NCI-H2171 (cell line): Measurements from ENCODE around the gene LRP5.

Experiments
- DNase-seq: peaks from one replicate; lab custom pipeline; 2025; lab: John Stamatoyannopoulos, UW

LRP5 gene

DNA sequence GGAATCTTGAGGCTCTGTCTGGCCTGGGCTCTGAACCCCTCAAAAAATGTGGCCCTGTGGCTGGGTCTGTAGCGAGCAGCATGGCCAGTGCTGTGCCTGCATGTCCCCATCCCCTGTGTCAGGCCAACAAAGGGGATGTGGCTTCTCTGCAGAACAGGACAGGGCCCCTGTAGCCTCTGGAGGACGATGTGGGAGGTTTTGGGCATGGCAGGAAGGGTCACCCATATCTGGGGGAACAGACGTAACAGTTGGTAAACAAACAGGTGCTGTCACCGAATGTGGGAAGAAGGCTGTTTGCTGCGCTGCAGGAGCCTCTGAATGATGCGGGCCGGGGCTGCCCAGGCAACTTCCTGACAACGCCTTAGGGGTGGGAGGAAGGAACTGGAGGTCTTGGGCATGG is 35.0 kb downstream of the LRP5 start:
- DNase-seq: no peak

DNA sequence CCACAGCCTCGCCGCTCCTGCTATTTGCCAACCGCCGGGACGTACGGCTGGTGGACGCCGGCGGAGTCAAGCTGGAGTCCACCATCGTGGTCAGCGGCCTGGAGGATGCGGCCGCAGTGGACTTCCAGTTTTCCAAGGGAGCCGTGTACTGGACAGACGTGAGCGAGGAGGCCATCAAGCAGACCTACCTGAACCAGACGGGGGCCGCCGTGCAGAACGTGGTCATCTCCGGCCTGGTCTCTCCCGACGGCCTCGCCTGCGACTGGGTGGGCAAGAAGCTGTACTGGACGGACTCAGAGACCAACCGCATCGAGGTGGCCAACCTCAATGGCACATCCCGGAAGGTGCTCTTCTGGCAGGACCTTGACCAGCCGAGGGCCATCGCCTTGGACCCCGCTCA is 35.5 kb downstream of the LRP5 start:
- DNase-seq: no peak

DNA sequence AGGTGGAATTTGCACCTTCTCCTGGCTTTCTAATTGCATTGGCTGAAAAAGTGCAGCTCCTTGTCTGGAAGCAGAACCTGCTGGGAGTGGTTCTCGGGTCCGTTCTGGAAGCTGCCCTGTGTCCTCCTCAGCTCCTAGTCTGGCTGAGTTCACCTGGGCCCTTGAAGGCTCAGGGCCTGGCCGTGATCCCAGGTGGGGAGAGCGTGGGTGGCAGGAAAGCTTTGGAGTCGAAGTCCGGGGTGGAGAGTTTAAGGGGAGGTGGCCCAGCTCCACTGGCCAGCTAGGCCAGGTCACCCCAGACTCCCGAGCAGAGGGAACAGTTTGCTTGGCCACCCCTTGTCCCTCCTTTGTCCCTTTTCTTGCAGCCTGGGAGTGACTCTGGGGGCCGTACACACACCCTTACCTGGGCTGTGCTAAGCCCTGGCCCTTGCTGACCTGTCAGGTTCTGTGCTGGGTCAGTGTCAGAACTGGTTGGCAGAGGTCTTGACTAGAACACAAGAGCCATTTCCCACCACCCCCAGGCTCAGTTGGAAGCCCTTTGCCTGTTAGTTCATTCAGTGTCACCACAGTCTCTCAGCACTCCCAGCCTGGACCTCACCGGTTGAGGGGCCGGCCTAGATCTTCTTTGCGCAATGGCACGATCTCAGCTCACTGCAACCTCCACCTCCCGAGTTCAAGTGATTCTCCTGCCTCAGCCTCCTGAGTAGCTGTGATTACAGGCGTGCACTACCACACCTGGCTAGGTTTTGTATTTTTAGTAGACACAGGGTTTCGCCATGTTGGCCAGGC is 37.3 kb downstream of the LRP5 start:
- DNase-seq: no peak

DNA sequence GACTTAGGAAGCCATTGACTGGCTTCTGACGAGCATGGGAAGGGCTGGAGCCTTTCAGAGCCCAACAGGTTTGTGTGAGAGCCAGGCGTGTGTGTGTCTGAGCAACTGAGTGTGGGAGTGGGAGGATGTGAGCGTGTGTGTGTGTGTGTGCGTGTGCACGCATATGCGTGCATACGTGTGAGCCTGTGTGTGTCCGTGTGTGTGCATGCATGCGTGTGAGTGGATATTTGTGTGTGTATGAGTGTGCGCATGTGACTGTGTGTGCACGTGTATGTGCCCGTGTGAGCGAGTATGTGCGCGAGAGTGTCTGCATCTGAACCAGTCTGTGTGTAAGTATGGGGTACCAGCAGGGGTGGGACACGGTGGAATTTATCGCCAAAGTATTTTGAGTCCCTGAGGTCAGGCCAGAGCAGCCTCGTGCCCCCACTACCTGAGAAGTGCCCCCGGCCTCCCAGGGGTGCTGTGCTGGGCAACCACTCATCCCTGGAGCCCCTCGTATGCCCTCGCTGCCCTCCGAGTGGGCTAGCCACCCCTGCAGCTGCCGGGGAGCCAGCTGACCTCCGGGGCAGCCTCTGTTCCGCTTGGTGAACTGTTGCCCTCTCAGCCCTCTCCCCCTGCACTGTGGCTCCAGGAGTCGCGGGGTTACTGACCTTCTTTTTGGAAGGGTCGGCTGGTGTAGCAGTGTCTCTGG is 38.5 kb downstream of the LRP5 start:
- DNase-seq: no peak

DNA sequence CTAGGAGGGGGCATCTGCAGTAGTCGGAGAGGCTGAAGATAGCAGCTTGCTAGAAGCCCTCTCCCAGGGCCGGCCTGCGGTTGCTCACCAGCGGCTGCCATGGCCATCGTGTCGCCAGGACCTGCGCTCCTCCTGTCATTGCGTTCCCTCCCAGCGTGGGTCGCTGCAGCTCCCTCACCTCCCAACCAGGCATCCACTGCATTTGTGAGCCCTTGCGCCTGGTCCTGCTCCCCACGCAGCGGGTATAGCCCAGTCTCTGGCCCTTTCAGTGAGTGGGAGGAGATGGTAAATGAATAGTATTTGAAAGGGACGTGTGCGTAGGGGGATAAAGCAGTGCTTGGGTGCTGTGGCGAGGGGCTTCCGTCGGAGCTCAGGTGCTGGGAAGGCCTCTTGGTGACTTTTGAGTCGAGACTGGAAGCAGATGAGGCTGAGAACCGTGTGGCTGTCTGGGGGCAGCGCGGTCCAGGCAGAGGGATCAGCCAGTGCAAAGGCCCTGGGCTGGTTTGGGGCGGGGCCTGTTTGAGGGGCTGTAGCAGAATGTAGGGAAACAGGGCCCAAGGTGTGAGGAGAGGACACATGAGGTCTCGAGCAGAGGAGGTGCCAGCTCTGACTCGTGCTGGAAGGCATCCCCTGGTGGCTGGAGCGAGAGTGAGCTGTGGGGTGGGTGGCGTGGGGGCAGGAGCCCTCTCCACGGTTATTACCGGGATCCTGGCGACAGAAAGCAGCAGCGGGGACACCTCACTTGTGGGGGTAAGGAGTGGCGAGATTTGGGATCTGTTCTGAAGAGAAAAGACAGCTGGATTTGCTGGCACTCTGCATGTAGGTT is 39.3 kb downstream of the LRP5 start:
- no peak for DNase-seq

DNA sequence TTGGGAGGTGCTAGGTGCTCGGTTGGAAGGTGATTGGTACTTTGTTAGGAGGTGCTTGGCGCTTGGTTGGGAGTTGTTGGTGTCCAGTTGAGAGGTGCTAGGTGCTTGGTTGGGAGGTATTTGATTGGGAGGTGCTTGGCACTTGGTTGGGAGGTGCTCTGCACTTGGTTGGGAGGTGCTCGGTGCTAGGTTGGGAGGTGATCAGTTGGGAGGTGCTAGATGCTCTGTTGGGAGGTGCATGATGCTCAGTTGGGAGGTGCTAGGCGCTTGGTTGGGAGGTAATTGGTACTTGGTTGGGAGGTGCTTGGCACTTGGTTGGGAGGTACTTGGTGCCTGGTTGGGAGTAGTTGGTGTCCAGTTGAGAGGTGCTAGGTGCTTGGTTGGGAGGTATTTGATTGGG is 40.2 kb downstream of the LRP5 start:
- DNase-seq: no peak

DNA sequence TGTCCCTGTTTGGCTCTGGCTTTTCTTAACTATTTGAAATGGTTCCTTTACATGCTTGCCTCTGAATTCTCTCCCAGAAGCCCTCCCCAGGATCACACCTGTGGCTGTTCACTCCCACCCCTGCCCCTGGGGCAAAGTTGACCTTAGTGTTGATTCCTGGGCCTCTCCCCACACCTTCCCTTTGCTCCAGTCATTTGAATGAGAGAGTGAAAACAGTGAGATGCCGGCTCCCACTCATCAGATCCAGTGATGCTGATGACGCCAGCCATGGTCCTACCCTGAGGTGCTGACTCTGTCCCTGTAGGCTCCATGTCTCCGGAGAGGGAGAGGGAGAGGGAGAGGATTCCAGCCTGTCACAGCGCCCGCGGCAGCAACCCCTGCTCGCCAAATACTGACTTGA is 40.7 kb downstream of the LRP5 start:
- no peak for DNase-seq

DNA sequence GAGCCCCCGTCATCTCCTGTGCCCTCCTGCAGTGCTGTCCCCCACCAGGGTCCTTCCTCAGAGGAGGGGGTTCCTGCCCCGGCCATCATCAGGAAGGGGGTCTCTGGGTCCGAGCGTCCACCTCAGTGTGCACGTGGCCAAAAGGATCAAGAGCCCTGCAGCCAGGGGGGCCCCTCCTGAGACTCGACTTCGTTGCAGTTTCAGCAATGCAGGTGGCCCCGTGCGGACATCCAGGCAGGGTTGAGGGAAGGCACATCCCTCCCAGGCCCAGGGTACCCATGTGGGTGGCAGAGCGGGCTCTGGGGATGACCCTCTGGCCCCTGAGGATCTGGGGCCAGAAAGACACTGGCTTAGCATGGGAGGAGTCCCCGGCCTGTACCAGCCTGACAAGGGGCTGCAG is 41.3 kb downstream of the LRP5 start:
- DNase-seq: no peak

DNA sequence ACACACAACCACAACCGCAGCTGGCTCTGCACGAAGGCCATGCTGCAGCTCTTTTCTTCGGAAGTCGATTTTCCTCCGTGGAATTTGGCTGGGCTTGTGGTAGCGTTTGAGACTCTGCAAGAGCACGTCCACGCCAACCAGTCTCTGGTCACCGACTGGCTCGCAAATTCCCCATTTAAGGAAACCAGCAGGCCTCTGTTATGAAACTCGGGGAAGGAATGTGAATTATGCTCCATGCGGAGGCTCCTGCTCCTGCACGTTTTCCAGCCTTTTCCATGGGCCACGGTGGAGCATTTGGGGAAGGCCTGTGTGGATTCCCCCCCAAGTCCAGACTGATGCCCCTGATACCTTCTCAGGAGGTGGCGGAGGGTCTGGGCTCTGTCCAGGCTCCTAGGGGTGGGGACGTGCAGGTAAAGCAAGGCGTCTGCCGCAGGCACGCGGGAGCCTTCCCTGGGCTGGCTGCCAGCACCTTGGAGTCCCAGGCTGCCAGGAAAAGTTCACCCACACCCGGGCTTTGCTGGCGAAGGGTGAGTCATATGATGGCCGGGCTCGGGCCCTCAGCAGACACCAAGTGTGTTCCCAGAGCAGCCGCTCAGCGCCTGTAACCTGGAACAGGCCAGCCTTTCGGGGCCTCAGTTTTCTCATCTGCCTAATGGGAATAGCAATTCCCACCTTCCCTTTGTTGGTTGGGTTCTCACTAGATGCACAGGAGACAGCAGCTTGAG is 41.9 kb downstream of the LRP5 start:
- no peak for DNase-seq

DNA sequence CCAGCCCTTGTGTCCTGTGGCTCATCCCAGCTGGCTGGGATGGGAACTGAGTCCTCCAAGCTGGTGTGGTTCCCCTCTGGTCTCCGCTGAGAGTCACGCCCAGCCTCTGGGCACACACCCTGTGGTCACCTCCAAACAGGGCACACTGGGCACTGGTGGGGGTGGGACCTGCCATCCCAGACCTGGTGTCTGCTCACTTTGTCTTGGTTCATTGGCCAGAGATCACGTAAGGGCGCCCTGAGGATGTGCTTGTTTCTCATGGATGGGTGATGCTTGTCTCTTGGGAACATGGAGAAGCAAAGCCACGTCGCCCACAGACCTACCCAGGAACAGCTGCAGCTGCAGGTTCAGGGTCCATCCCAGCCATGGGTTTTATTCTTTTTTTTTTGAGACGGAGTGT is 43.1 kb downstream of the LRP5 start:
- DNase-seq: no peak

DNA sequence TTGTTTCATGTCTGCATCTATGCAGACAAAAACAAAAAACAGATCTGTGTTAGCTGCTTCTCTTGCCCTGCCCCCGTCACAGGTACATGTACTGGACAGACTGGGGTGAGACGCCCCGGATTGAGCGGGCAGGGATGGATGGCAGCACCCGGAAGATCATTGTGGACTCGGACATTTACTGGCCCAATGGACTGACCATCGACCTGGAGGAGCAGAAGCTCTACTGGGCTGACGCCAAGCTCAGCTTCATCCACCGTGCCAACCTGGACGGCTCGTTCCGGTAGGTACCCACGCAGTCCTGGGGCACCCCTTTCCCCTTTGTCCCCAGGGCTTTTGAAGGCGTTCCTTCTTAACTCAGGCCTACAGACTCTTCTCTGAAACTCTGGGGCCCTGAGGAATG is 45.2 kb downstream of the LRP5 start:
- no peak for DNase-seq

DNA sequence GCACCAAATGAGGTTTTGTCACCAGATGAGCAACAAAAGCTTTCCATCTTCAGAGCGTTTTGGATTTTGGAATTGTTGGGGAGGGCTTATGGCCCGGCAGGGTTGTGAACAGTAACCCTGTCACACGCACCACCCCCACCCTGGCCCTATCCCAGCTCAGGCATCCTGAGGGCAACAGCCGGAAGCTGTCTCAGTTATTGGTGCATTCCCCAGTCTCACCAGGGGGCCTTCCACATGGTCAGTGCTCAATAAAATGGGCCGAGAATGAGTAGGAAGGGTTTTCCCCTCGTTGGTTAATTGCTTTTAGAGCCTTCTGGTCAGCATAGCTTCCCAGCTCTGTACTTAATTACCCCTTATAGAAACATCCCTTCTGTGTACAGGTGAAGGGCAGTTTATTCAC is 46.0 kb downstream of the LRP5 start:
- no peak for DNase-seq

DNA sequence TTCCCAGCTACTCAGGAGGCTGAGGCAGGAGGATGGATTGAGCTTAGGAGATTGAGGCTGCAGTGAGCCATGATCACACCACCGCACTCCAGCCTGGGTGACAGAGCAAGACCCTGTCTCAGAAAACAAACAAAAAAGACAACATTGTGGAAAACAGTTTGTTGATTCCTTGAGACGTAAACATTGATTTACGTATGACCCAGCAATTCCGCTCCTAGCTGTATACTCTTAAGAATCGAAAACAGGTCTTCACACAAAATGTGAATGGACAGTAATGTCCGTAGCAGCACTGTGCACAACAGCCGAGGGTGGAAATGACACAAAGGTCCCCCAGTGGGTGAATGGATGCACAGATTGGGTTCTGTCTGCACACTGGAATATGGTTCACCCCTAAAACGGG is 49.3 kb downstream of the LRP5 start:
- no peak for DNase-seq

DNA sequence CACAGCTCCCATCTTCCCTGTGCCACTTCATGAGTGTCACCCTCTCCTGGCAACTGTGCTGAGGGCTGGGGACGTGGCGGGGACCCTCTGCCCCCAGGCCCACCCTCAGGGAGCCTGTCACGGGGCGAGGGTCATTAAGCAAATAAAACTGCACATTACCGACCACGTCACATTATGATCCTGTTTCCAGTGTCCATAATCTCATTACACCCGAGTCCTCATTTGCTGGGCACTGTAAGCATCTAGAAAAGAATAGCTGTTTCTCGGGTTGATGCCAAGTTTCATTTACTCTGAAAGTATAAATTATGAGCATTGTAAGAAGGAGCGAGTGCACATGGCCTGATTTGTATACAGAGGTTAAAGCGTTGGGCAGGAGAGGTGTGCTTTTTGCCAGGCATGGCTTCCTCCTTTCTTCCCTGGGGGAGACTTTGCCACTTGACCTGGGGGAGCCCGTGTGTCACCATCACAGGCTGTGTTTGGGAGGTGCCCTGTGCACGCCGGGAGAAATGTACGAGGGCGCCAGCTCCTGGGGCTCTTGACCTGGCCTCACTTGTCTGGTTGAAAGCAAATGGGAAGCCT is 50.5 kb downstream of the LRP5 start:
- no peak for DNase-seq

DNA sequence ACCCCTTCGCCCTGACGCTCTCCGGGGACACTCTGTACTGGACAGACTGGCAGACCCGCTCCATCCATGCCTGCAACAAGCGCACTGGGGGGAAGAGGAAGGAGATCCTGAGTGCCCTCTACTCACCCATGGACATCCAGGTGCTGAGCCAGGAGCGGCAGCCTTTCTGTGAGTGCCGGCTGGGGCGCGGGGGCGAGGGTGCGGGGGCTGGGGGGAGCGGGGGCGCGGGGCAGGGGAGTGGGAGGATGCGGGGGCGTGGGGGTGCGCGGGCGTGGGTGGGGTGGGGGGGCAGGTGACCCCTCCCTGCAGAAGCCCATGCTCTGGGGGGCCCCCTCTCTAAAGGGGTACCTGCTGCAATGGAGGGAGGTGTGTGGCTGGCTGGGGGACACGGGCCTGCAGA is 51.4 kb downstream of the LRP5 start:
- no peak for DNase-seq

DNA sequence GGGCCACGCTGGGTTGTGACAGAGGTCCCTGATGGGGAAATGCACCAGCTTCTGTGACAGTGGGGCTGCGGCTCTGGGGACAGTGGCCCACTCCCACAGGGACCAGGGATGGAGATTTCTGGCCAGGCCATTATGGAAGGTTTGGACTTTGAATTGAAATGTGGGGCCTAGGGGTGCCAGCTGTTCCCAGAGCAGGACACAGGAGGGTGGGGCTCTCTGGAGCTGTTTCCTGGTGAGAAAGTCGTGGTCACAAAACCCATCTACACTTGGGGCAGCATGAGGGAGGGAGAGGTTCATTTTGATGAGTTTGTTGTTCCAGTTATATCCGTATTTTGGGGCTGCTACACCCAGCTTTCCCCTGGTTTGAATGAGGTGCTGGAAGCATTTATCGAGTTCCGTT is 52.2 kb downstream of the LRP5 start:
- no peak for DNase-seq

DNA sequence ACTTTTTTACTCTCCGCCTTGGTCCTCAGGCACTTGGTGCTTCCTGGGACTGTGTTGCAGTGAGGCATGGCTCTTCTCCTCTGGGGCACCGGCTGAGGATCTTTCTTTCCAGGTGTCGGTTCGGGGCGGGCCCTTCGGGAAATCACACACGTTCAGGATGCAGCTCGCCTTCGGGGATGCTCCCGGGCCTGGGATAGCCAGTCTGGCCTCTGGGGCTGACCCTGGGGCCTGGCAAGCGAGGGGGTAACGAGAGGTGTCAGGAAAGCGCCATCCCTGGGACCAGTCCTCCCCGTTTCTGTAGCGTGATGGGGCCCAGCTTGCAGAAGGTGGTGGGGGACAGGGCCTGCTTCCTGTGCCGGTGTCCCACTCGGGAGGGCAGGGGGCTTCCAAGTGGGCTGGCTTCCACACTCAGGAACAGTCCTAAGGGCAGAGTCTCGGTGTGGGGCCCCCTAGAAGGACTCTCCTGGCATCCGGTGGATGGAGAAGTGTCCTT is 53.6 kb downstream of the LRP5 start:
- DNase-seq: no peak

DNA sequence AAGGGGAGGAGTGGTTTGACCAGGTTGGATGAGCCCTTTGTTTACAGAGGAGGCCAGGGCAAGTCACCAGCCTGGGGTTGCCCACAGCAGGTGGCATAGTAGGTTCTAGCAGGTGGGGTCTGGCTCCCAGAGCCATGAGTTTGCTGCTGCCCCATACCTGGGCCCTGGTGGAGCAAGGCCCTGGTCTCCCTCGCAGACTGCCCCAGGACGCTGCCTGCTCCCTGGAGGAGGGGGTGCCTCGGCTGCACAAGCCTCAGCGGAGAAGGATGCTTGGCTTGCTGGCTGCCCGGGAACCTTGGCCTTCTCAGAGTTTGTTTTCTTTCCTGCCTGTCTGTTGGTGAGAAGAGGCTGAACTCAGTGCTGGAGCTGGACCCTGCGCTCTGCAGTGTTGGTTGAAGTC is 54.9 kb downstream of the LRP5 start:
- no peak for DNase-seq

DNA sequence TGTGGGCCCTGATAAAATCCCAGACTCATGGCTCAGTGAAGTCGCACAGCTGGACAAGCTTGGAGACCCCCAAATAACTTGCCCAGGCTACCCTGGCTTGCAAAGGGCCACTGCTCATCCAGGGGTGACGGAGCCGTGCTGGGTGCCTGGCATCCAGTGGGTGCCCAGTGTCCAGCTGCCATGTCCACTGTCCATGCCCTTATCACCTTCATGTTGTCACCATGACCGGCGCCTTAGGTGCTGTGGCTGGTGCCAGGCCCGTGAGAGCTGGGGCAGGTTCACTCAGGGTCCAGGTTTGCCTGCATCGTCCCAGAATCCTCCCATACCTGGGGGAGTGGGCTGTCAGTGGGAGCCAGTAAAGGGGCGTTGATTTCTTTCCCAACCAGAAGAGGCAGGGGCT is 57.4 kb downstream of the LRP5 start:
- no peak for DNase-seq

DNA sequence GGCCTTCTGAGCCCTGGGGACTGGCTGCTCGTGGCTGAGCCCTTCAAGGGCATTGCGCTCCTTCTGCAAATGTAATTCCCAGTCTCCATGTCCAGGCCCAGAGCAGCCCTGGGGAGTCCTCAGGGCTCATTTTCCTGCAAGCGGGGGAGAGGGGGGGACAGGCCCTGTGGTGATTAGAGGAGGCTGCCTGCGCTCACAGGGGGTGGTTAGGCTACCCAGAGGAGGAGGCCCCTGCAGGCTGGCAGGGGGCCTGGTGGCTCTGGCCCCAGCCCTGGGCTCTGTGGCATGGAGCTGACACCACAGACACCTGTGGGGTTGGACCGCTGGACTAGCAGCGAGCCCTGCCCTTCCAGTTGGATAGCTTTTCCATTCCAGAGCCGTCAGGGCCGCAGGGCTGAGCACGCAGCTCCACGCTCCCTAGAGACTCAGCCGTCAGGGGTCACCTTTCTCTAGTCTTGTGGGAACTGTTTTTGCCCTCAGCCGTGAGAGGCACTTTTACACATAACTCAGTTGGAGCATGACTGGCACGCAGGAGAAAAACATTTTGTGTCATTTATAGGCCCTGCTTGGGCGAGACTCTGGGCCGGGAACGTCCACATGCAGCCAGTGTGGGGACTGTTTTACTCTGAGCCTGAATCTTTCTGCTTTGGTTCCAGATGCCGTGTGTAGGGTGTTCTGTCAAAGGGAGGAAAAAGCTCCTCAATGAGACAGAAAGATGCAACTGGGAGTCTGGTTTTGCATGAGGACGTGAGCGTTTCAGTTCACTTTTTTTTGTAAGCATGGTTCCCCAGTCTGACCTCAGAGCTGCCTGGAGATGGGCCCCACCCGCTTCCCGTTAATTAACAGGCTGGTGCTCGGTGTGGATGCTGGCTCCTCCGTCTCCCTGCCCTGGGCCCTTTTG is 58.1 kb downstream of the LRP5 start:
- DNase-seq: no peak
